PC-3 (cell line): ENCODE results near the gene SEC62.

Experiments
- CTCF ChIP-seq: fragments of 300-600 bp; sonication (generic); conservative IDR thresholded peaks from 2 replicates; pipeline ENCODE4 v1.5.1; 2017; ENCODE audit warnings: antibody characterized with exemption, low read depth, mild to moderate bottlenecking, low read length
- EZH2 ChIP-seq: fragments of 300-600 bp; sonication (generic); IDR thresholded peaks from one replicate; pipeline ENCODE4 v1.6.1; 2017; ENCODE audit warnings: antibody characterized with exemption, mild to moderate bottlenecking, low read length; ENCODE audit not compliant: unreplicated experiment
- EZH2phosphoT487 ChIP-seq: fragments of 300-600 bp; sonication (generic); IDR thresholded peaks from 2 replicates; pipeline ENCODE4 v1.6.1; 2018; ENCODE audit warnings: mild to moderate bottlenecking, antibody characterized with exemption, low read length, borderline replicate concordance

- TF ChIP-seq CTCF: no peak
- TF ChIP-seq EZH2: no peak
- no peak for TF ChIP-seq EZH2phosphoT487
Measured at GRCh38 chr3:169952045-169952444, 14.6 kb upstream of the SEC62 start.
